NOMO-1 (cell line): ENCODE measurements around the gene KIAA0513.

Experiments used
- DNase-seq, 2 experiments: peaks; one replicate each; lab custom pipeline; 2025; ENCODE audit not compliant: unreplicated experiment in 2 of 2; lab: John Stamatoyannopoulos, UW

The KIAA0513 gene

GRCh38 chr16:85084841-85085510 lies 57.4 kb downstream of the KIAA0513 start:
- DNase-seq: no peak

- no peak for DNase-seq
These were observed 58.1 kb downstream of the KIAA0513 start for GRCh38 chr16:85085721-85086120.

GRCh38 chr16:85086347-85087291 lies 59.0 kb downstream of the KIAA0513 start:
- DNase-seq: peak; percentile 63 to 65

GRCh38 chr16:85087899-85088569 lies 60.4 kb downstream of the KIAA0513 start:
- no peak for DNase-seq

GRCh38 chr16:85088570-85089199 lies 61.1 kb downstream of the KIAA0513 start:
- no peak for DNase-seq

GRCh38 chr16:85089525-85089924 lies 61.9 kb downstream of the KIAA0513 start:
- DNase-seq: no peak

GRCh38 chr16:85090181-85090580 lies 62.6 kb downstream of the KIAA0513 start:
- DNase-seq: no peak

- peak; percentile 54 to 68 for DNase-seq
These were observed 63.4 kb downstream of the KIAA0513 start for GRCh38 chr16:85090873-85091521.

GRCh38 chr16:85091522-85091910 lies 63.9 kb downstream of the KIAA0513 start:
- DNase-seq: no peak

- DNase-seq: no peak
These were observed 64.7 kb downstream of the KIAA0513 start for GRCh38 chr16:85092309-85092708.

- DNase-seq: no peak
These were observed 65.3 kb downstream of the KIAA0513 start for GRCh38 chr16:85092851-85093250.

GRCh38 chr16:85093705-85094104 lies 66.1 kb downstream of the KIAA0513 start:
- no peak for DNase-seq

- no peak for DNase-seq
These were observed 66.7 kb downstream of the KIAA0513 start for GRCh38 chr16:85094176-85094805.

GRCh38 chr16:85094812-85095211 lies 67.2 kb downstream of the KIAA0513 start:
- no peak for DNase-seq

- no peak for DNase-seq
These were observed 69.3 kb downstream of the KIAA0513 start for GRCh38 chr16:85096921-85097320.

GRCh38 chr16:85098565-85098964 lies 71.0 kb downstream of the KIAA0513 start:
- no peak for DNase-seq

- no peak for DNase-seq
These were observed 72.7 kb downstream of the KIAA0513 start for GRCh38 chr16:85100265-85100664.

GRCh38 chr16:85101956-85102630 lies 74.5 kb downstream of the KIAA0513 start:
- DNase-seq: no peak
